ENCODE results near the gene RNF214. TPM values are rescaled to one million over a fixed set of nuclear protein-coding genes. Genes with fewer than 3 reads are reported as not detected.

RNF214 gene
- total RNA-seq, 2 donors from 2014 or later, result 10.2 to 12.5 TPM

DNA sequence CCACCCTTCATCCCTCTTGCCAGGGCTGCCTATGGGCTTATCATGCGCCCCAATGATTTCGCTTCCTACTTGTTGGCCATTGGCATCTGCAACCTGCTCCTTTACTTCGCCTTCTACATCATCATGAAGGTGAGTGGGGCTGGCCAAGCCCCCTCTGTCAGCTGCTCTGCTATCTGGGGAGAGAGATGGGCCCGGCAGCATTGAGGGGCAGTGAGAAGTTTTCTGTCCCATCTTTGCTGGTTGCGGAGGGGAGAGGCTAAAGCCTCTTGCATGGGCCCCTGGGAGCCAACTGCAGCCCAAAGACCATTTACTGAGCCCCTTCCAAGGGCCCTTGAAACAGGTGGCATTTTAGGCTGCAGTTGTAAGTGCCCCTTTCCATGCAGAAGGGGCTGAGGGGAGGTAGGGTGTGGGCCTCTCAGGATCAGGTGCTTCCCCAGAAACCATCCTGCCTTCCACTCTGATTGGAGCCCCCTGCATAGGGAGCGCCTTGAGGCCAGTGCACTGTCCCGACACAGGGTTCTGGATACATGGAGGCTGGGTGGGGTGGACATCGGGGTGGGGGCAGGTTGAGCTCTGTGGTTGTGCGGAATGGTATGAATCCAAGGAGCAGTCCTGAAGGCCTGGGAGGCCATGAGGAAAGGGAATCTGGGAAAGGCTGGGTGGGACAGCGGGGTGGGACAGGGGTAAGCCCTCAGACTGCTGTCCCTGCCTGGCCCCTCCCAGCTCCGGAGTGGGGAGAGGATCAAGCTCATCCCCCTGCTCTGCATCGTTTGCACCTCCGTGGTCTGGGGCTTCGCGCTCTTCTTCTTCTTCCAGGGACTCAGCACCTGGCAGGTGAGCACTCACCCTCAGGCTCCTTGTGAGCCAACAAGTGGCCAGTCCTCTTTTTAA, 39.1 kb upstream of the RNF214 start:
- Histone ChIP-seq H3K4me1 (peaks cover 35% of the 10 kb centered on the region), H3K27ac (peak overlapping the region in 1 of 4 donors; percentile 7), H3K27me3 (no peaks in the 10 kb centered on the region), H3K4me3 (no peak overlapping the region), H3K36me3 (replicated peaks in 1 of 2; ENCODE audit: insufficient read depth in 1 of 2, low read depth in 2 of 2) (peaks cover 0 to 29% of the 10 kb centered on the region in 2 donors), H3K9me3 (no peaks in the 10 kb centered on the region)
- WGBS, 2 donors, result 89 to 98% methylated on average over 11 to 14 of the region's 15 CpGs
- no peak for DNase-seq
- ATAC-seq, result no peak
- intact Hi-C loops (cut with DNase I), result no loop called here
- no peak for TF ChIP-seq POLR2A (IDR thresholded peaks at IDR 0.05)
- TF ChIP-seq, protein P1, sequence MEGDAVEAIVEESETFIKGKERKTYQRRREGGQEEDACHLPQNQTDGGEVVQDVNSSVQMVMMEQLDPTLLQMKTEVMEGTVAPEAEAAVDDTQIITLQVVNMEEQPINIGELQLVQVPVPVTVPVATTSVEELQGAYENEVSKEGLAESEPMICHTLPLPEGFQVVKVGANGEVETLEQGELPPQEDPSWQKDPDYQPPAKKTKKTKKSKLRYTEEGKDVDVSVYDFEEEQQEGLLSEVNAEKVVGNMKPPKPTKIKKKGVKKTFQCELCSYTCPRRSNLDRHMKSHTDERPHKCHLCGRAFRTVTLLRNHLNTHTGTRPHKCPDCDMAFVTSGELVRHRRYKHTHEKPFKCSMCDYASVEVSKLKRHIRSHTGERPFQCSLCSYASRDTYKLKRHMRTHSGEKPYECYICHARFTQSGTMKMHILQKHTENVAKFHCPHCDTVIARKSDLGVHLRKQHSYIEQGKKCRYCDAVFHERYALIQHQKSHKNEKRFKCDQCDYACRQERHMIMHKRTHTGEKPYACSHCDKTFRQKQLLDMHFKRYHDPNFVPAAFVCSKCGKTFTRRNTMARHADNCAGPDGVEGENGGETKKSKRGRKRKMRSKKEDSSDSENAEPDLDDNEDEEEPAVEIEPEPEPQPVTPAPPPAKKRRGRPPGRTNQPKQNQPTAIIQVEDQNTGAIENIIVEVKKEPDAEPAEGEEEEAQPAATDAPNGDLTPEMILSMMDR (IDR thresholded peaks at IDR 0.05), result no peak

DNA sequence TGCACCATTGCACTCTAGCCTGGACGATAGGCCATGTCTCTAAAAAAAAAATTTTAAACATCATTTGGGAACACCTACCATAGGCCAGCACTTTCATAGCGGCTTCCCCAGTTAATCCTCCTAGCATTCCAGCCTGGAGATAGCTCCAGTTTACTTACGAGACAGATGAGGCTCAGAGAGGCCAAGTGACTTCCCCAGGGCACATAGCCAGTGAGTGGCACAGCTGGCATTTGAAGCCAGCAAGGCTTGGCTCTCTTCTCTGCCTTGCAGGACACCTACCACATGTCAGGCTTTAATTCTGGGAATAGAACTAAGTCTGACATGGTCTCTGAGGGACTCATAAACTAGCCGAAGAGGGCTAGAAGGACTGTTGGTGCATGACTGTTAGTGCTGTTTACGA, 38.2 kb upstream of the RNF214 start:
- intact Hi-C loops (cut with DNase I), result no loop called here
- H3K27ac ChIP-seq, result peak overlapping the region in 1 of 4 donors; percentile 18
- DNase-seq, result no peak

DNA sequence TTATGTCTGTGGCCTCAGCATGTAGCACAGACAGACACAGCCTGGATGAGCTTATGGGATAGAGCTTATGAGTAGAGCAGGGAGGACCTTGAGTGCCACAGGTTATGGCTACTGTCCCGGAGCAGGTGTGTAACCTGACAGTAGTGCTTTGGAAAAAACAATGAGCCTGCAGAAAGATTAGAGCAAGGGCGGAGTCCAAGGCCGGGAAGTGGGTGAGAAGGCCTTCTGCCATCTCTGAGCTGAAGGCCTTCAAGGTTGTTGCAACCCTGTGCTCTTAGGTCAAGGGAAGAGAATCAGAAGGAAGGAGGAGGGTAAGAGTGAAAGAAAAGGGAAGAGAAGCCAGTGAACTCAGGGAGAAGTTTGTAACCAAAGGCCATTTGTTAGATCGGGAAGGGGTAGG, 37.2 kb upstream of the RNF214 start:
- TF ChIP-seq POLR2A (IDR thresholded peaks at IDR 0.05), result no peak
- TF ChIP-seq, protein P1 (IDR thresholded peaks at IDR 0.05), result no peak
- DNase-seq (peak; percentile 51 to 79 (median 61)), ATAC-seq (peak; percentile 64)
- H3K4me1 ChIP-seq, result peaks cover 35% of the 10 kb centered on the region
- no peaks in the 10 kb centered on the region for H3K9me3 ChIP-seq
- H3K27me3 ChIP-seq, result no peaks in the 10 kb centered on the region
- H3K36me3 ChIP-seq (replicated peaks in 1 of 2; ENCODE audit: insufficient read depth in 1 of 2, low read depth in 2 of 2), result peaks cover 0 to 19% of the 10 kb centered on the region in 2 donors
- no peak overlapping the region for H3K4me3 ChIP-seq
- H3K27ac ChIP-seq, result peak overlapping the region in 2 of 4 donors; percentile 18 to 38
- 42 to 54% methylated on average over 4 of the region's 4 CpGs for WGBS, 2 donors
- intact Hi-C loops (cut with DNase I), result no loop called here

More for the DNA sequence above, 38.2 kb upstream of the RNF214 start:
- Histone ChIP-seq H3K4me3 (no peak overlapping the region), H3K9me3 (no peaks in the 10 kb centered on the region), H3K4me1 (peaks cover 35% of the 10 kb centered on the region), H3K36me3 (replicated peaks in 1 of 2; ENCODE audit: insufficient read depth in 1 of 2, low read depth in 2 of 2) (peaks cover 0 to 27% of the 10 kb centered on the region in 2 donors), H3K27me3 (no peaks in the 10 kb centered on the region)
- WGBS, 2 donors, result 71 to 89% methylated on average over 4 to 5 of the region's 5 CpGs
- TF ChIP-seq POLR2A (IDR thresholded peaks at IDR 0.05), result no peak
- TF ChIP-seq, protein P1 (IDR thresholded peaks at IDR 0.05), result no peak
- ATAC-seq, result no peak

DNA sequence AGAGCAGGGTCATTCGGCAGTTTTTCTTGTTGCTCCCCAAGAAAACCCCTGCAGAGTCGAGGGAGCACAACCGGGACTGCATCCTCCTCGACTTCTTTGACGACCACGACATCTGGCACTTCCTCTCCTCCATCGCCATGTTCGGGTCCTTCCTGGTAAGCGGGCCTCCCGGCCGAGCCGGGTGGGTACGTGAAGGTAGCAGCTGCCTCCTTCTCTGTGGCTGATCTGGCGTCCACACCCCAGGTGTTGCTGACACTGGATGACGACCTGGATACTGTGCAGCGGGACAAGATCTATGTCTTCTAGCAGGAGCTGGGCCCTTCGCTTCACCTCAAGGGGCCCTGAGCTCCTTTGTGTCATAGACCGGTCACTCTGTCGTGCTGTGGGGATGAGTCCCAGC, 36.7 kb upstream of the RNF214 start:
- intact Hi-C loops (cut with DNase I), result no loop called here
- no peaks in the 10 kb centered on the region for H3K9me3 ChIP-seq
- peak in 1 of 4 donors; percentile 13 for DNase-seq

More for the DNA sequence above, 36.7 kb upstream of the RNF214 start:
- Histone ChIP-seq H3K36me3 (replicated peaks in 1 of 2; ENCODE audit: insufficient read depth in 1 of 2, low read depth in 2 of 2) (peaks cover 0 to 14% of the 10 kb centered on the region in 2 donors), H3K4me1 (peaks cover 35% of the 10 kb centered on the region), H3K4me3 (no peak overlapping the region), H3K27ac (peak overlapping the region in 2 of 4 donors; percentile 18 to 38), H3K27me3 (no peaks in the 10 kb centered on the region)
- TF ChIP-seq POLR2A (IDR thresholded peaks at IDR 0.05), result no peak
- TF ChIP-seq, protein P1 (IDR thresholded peaks at IDR 0.05), result no peak
- ATAC-seq, result no peak
- WGBS, 2 donors, result 60 to 67% methylated on average over 18 of the region's 19 CpGs

All from body of pancreas (tissue), 4 donors.